ENCODE data around the gene HOXA9. TPM values are rescaled to one million over a fixed set of nuclear protein-coding genes. Genes with fewer than 3 reads are reported as not detected.

HOXA9 gene
- total and polyA plus RNA-seq, 2 of the 8 experiments (the other 6 are each of a cell fraction or from before 2014, with no cell fraction given): not detected

GRCh38 chr7:27128776-27129728 is 36.3 kb downstream of the HOXA9 start (continued):
- no peak for TF ChIP-seq CTCF (IDR thresholded peaks at IDR 0.05; ENCODE audit: control extremely low read depth in 1 of 3, insufficient read depth in 1 of 3, low read depth in 1 of 3, low read length in 3 of 3)
- TF ChIP-seq EP300 (IDR thresholded peaks at IDR 0.05; ENCODE audit: borderline replicate concordance in 1 of 2, low read depth in 2 of 2, low read length in 2 of 2): no peak

Data from H1 (cell line).